Lower lobe of right lung (tissue), 2 donors: ENCODE measurements around the gene ILF2. TPM values are rescaled to one million over a fixed set of nuclear protein-coding genes. Genes with fewer than 3 reads are reported as not detected.
"Not testable (repeated sequence)": the region's sequence is repeated elsewhere in the genome, so short reads cannot be mapped to it uniquely, and the experiment has no call there.

Experiments
- ATAC-seq, 2 donors: fragments of 200-7000 bp; cut with Tn5 transposase; one replicate each; pipeline ENCODE4 v1.9.1; 2020 to 2022; ENCODE audit warnings: mild to moderate bottlenecking in 2 of 2, moderate library complexity in 2 of 2
- DNase-seq: peaks from one replicate; pipeline ENCODE4 v3.0.0-alpha.2; 2020
- H3K27ac ChIP-seq: fragments of 200-600 bp; one replicate; pipeline ENCODE4 v1.8.0; 2022
- H3K27me3 ChIP-seq: fragments of 200-600 bp; one replicate; pipeline ENCODE4 v1.8.0; 2022; ENCODE audit warnings: low read depth
- H3K36me3 ChIP-seq: fragments of 200-600 bp; one replicate; pipeline ENCODE4 v1.8.0; 2022; ENCODE audit warnings: mild to moderate bottlenecking
- H3K4me1 ChIP-seq: fragments of 200-600 bp; one replicate; pipeline ENCODE4 v1.8.0; 2022
- H3K4me3 ChIP-seq: fragments of 200-600 bp; one replicate; pipeline ENCODE4 v1.8.0; 2022; ENCODE audit warnings: mild to moderate bottlenecking
- H3K9me3 ChIP-seq: fragments of 200-600 bp; one replicate; pipeline ENCODE4 v1.8.0; 2022
- CTCF ChIP-seq: fragments of 200-600 bp; IDR thresholded peaks from one replicate; pipeline ENCODE4 v1.8.0; 2022; ENCODE audit warnings: antibody characterized with exemption, mild to moderate bottlenecking
- intact Hi-C: fragments of 100-400 bp; cut with DNase I; formaldehyde crosslinking; loops from one replicate; pipeline ENCODE4 v1.11.0; 2022
- long read RNA-seq: library from polyadenylated mRNA; unstranded; transcript quantifications from one replicate; pipeline ENCODE4 v2.0.0, GENCODE V29; 2021
- total RNA-seq: library from RNA; stranded (reverse); fragmentation: NEBNext Ultra II Directional; extraction: Animal tissue kit (Norgen Biotek cat#: 25700); gene quantifications from one replicate; pipeline ENCODE4 v1.2.1, GENCODE V29; 2021
- donor health status: DM: no; HTN: yes; CAD: no; lungs with severe emphysema.

The ILF2 gene
- 83.2 TPM for total RNA-seq
- long read RNA-seq, transcript ILF2-201 (14 exons, 1,659 nt) = major isoform, 83 of 96 reads
- long read RNA-seq, partial matches to known transcripts = 5 of 96 reads
- long read RNA-seq, other reads (novel, unspliced or antisense) = 8 of 96 reads

DNA sequence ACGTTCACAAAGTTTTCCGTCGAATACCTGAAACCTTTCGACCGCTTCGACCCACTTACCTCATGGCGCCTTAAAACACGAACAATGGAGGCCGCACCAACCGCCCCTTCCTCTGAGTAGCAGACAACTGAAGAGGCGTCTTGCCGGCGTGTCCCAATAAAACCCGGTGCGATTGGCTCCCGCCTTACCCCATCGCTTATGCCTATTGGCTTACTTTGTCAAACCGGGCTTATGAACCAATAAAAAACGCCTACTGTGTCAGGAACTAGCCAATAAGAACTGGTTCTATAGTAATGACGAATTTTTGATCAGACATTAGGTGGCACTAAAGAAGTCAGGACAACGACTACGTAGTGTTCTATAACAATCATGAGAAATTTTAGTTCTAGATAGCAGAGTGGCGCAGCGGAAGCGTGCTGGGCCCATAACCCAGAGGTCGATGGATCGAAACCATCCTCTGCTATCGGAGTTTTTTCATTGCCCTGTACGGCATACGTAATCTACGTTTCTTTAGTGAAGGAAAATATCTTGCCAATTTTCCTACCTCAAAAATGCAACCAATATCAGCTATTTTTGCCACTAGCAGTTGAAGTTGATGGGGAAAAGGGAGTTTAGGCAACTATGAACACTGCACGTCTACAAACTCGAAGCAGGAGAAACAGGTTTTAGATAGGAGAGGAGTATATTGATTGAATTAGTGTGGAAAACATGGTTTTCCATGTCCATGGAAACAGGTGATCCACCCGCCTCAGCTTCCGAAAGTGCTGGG is at the start of gene ILF2:
TSS of gene ILF2 (minus strand) at position 135 of the 769 bp plus-strand sequence. CDS start at position 64, 71 bp downstream.
- peaks cover 31% of the 10 kb centered on the region for H3K4me1 ChIP-seq
- H3K27ac ChIP-seq = peak within 1 kb of the TSS; percentile 88
- H3K4me3 ChIP-seq = peak within 1 kb of the TSS; percentile 93
- intact Hi-C loops = no loop called here
- peak; percentile 37 for TF ChIP-seq CTCF
- peaks cover 38% of the 10 kb centered on the region for H3K36me3 ChIP-seq
- H3K9me3 ChIP-seq = no peaks in the 10 kb centered on the region
- DNase-seq (peak; percentile 96), ATAC-seq (peak; percentile 96 to 97)
- no peaks in the 10 kb centered on the region for H3K27me3 ChIP-seq

DNA sequence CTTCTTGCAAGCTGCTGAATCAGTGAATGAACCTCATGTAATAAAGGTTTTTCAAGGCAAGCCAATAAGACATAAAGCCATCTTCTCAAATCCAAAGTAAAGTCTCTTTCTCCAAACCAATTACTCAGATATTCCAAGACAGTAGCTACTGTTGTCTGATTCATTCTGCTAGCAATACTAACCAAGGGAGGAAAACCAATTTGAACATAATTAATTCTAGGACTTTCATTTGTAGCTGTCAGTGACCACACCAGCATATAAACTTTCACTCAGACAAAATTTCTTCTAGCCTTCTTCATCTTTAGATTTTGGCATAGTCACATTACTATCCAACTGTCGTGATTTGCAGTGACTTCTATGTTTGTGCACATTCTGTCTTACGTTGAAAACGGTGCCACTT is 46.5 kb upstream of the ILF2 start:
- no peak for DNase-seq
- Histone ChIP-seq H3K4me1 (no peaks in the 10 kb centered on the region), H3K27ac (no peak overlapping the region), H3K4me3 (no peak overlapping the region), H3K27me3 (no peaks in the 10 kb centered on the region), H3K36me3 (no peaks in the 10 kb centered on the region), H3K9me3 (no peaks in the 10 kb centered on the region)
- intact Hi-C loops = no loop called here
- ATAC-seq = no peak
- TF ChIP-seq CTCF = no peak

DNA sequence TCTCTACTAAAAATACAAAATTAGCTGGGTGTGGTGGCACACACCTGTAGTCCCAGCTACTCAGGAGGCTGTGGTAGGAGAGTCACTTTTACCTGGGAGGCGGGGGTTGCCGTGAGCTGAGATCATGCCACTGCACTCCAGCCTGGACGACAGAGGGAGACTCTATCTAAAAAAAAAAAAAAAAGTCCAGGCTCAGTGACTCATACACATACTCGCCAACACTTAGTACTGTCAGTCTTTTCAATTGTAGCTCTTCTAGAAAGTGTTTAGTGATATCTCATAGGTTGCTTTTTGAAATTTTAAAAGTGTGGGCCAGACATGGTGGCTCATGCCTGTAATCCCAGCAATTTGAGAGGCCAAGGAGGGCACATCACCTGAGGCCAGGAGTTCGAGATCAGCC is 45.4 kb upstream of the ILF2 start:
- H3K4me3 ChIP-seq, DNase-seq, ATAC-seq, H3K9me3 ChIP-seq, H3K4me1 ChIP-seq, H3K27ac ChIP-seq, intact Hi-C loops, H3K36me3 ChIP-seq, H3K27me3 ChIP-seq: not testable (repeated sequence)

- H3K36me3 ChIP-seq = no peaks in the 10 kb centered on the region
- ATAC-seq (no peak), DNase-seq (no peak)
- H3K27ac ChIP-seq = no peak overlapping the region
- no peak for TF ChIP-seq CTCF
- no peaks in the 10 kb centered on the region for H3K4me1 ChIP-seq
- no peaks in the 10 kb centered on the region for H3K27me3 ChIP-seq
- H3K4me3 ChIP-seq = no peak overlapping the region
- no peaks in the 10 kb centered on the region for H3K9me3 ChIP-seq
- intact Hi-C loops = no loop called here
Measured at GRCh38 chr1:153711026-153711425, 40.2 kb upstream of the ILF2 start.

DNA sequence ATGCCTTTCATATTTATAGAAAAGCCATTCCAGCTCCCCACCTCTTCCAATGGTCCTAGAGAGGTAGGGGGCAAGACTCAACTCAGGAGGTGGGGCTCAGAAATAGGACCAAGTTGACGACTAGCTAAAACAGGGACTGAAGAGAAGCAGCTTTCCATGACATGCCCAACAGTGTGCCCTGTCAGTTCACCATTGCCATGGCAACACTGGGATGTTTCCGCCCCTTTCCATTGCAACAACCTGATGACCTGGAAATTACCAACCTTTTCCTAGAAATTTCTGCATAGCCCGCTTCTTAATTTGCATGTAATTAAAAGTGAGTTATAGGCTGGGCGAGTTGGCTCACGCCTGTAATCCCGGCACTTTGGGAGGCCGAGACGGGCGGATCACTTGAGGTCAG is 34.7 kb upstream of the ILF2 start:
- H3K9me3 ChIP-seq = no peaks in the 10 kb centered on the region
- H3K27ac ChIP-seq = no peak overlapping the region
- TF ChIP-seq CTCF = no peak
- no peaks in the 10 kb centered on the region for H3K36me3 ChIP-seq
- no peaks in the 10 kb centered on the region for H3K27me3 ChIP-seq
- DNase-seq (no peak), ATAC-seq (no peak)
- intact Hi-C loops = no loop called here
- H3K4me3 ChIP-seq = no peak overlapping the region
- H3K4me1 ChIP-seq = no peaks in the 10 kb centered on the region

- TF ChIP-seq CTCF = no peak
- DNase-seq (no peak), ATAC-seq (no peak)
- Histone ChIP-seq H3K27me3 (no peaks in the 10 kb centered on the region), H3K9me3 (no peaks in the 10 kb centered on the region), H3K4me3 (no peak overlapping the region), H3K27ac (peak overlapping the region; percentile 82), H3K4me1 (peaks cover 28% of the 10 kb centered on the region), H3K36me3 (no peaks in the 10 kb centered on the region)
- intact Hi-C loops = no loop called here
Measured at GRCh38 chr1:153699768-153700167, 29.0 kb upstream of the ILF2 start.
